HCT116 (cell line): ENCODE results near the gene SELENON. TPM values are rescaled to one million over a fixed set of nuclear protein-coding genes. Genes with fewer than 3 reads are reported as not detected.

Experiments used
- ATAC-seq: fragments of 200-7000 bp; cut with Tn5 transposase; 2 replicates; pipeline ENCODE4 v1.9.1; 2020; ENCODE audit warnings: mild to moderate bottlenecking, moderate library complexity
- BruUV-seq: library from RNA; stranded (reverse); fragments of 400-500 nt; replicated peaks from 2 replicates; lab custom pipeline; 2021; lab: Mats Ljungman, UMichigan
- CTCF ChIA-PET: fragments of 300-600 bp; sonication (Branson Sonifier 250); formaldehyde crosslinking; loops from one replicate; lab custom pipeline; 2021; ENCODE audit warnings: antibody characterized with exemption; lab: Charles Lee
- POLR2A ChIA-PET: fragments of 300-600, 350-600 bp; sonication (Branson Sonifier 250); formaldehyde crosslinking; loops from one replicate; lab custom pipeline; 2021; ENCODE audit warnings: antibody characterized with exemption; lab: Charles Lee
- RAD21 ChIA-PET, 2 experiments: fragments of 300-600 bp; sonication (Branson Sonifier 250); formaldehyde crosslinking; loops; one replicate each; lab custom pipeline; 2023; ENCODE audit warnings: low total read pairs in 2 of 2; ENCODE audit not compliant: uncharacterized antibody in 2 of 2, unreplicated experiment in 2 of 2, low non-redundant PET in 1 of 2; lab: Charles Lee
- DNase-seq: peaks from one replicate; pipeline ENCODE4 v3.0.0-alpha.2; 2010; ENCODE audit warnings: low read depth, low spot score
- H2AFZ ChIP-seq: fragments of 200-600 bp; shearing (Covaris generic), sonication (generic); 2 replicates; pipeline ENCODE4 v1.6.1; 2017; ENCODE audit warnings: low read depth, mixed run types, mixed read lengths, antibody characterized with exemption, low read length; ENCODE audit not compliant: poor library complexity, severe bottlenecking
- H3K27ac ChIP-seq: 2 replicates; pipeline ENCODE4 v1.5.1; 2012; ENCODE audit warnings: low read depth, low read length
- H3K27me3 ChIP-seq: fragments of 200-600 bp; sonication (generic); 2 replicates; pipeline ENCODE4 v1.6.1; 2016; ENCODE audit warnings: mixed run types, low read length, mixed read lengths; ENCODE audit not compliant: insufficient read depth
- H3K36me3 ChIP-seq, 2 experiments: fragments of 200-500 bp in 1 of 2; fragments of 200-600 bp in 1 of 2; sonication (Bioruptor generic) in 1 of 2; sonication (generic) in 1 of 2; 2 replicates each; pipeline versions ENCODE4 v1.5.1 to v1.6.1; 2014 to 2016; ENCODE audit warnings: low read length in 2 of 2, inconsistent platforms in 1 of 2, mixed read lengths in 1 of 2, mixed run types in 1 of 2; ENCODE audit not compliant: insufficient read depth in 2 of 2, control insufficient read depth in 1 of 2
- H3K4me1 ChIP-seq, 2 experiments: fragments of 200-600 bp in 1 of 2; sonication (generic) in 1 of 2; 2 replicates each; pipeline versions ENCODE4 v1.5.1 to v1.6.1; 2012 to 2017; ENCODE audit warnings: low read length in 2 of 2, inconsistent platforms in 1 of 2, mild to moderate bottlenecking in 1 of 2, mixed read lengths in 1 of 2, mixed run types in 1 of 2, moderate library complexity in 1 of 2; ENCODE audit not compliant: insufficient read depth in 2 of 2, control insufficient read depth in 1 of 2
- H3K4me2 ChIP-seq: fragments of 200-600 bp; sonication (generic); 2 replicates; pipeline ENCODE4 v1.6.1; 2017; ENCODE audit warnings: mixed run types, low read length, mixed read lengths
- H3K4me3 ChIP-seq, 2 experiments: fragments of 200-600 bp in 1 of 2; sonication (generic) in 1 of 2; replicated peaks in 1 of 2; 2 replicates each; pipeline ENCODE4 v1.5.1; 2011 to 2016; ENCODE audit warnings: low read length in 2 of 2, control low read depth in 1 of 2, low read depth in 1 of 2, mild to moderate bottlenecking in 1 of 2, mixed read lengths in 1 of 2, mixed run types in 1 of 2
- H3K79me2 ChIP-seq: fragments of 200-600 bp; sonication (generic); 2 replicates; pipeline ENCODE4 v1.6.1; 2017; ENCODE audit warnings: mild to moderate bottlenecking, mixed run types, low read length, moderate library complexity, mixed read lengths; ENCODE audit not compliant: insufficient read depth
- H3K9ac ChIP-seq: fragments of 200-600 bp; sonication (generic); 2 replicates; pipeline ENCODE4 v1.6.1; 2016; ENCODE audit warnings: low read length, mixed read lengths
- H3K9me2 ChIP-seq: fragments of 200-600 bp; sonication (generic), shearing (Covaris generic); 2 replicates; pipeline ENCODE4 v1.6.1; 2017; ENCODE audit warnings: mixed run types, mild to moderate bottlenecking, moderate library complexity; ENCODE audit not compliant: insufficient read depth
- H3K9me3 ChIP-seq, 2 experiments: fragments of 200-500 bp in 1 of 2; fragments of 200-600 bp in 1 of 2; sonication (Bioruptor generic) in 1 of 2; sonication (generic) in 1 of 2; 2 replicates each; pipeline ENCODE4 v1.6.1; 2014 to 2017; ENCODE audit warnings: low read length in 2 of 2, mixed read lengths in 2 of 2, inconsistent platforms in 1 of 2, low read depth in 1 of 2, mild to moderate bottlenecking in 1 of 2, mixed run types in 1 of 2, moderate library complexity in 1 of 2; ENCODE audit not compliant: control insufficient read depth in 1 of 2, insufficient read depth in 1 of 2
- H4K20me1 ChIP-seq: fragments of 200-600 bp; sonication (generic), shearing (Covaris generic); 2 replicates; pipeline ENCODE4 v1.6.1; 2017; ENCODE audit warnings: mixed run types, mild to moderate bottlenecking, moderate library complexity; ENCODE audit not compliant: insufficient read depth
- CEBPB ChIP-seq: IDR thresholded peaks from 2 replicates; pipeline ENCODE4 v1.6.1; 2012; ENCODE audit warnings: low read depth
- EGR1 ChIP-seq: IDR thresholded peaks from 2 replicates; pipeline ENCODE4 v1.6.1; 2012; ENCODE audit warnings: low read depth
- ELF1 ChIP-seq: IDR thresholded peaks from 2 replicates; pipeline ENCODE4 v1.6.1; 2012; ENCODE audit warnings: low read depth, borderline replicate concordance
- EZH2 ChIP-seq: fragments of 200-600 bp; sonication (generic); IDR thresholded peaks from 2 replicates; pipeline ENCODE4 v1.6.1; 2017; ENCODE audit warnings: antibody characterized with exemption, mixed run types
- FOSL1 ChIP-seq: IDR thresholded peaks from 2 replicates; pipeline ENCODE4 v1.6.1; 2012; ENCODE audit warnings: low read depth
- POLR2AphosphoS5 ChIP-seq: IDR thresholded peaks from 2 replicates; pipeline ENCODE4 v1.6.1; 2011; ENCODE audit warnings: mild to moderate bottlenecking, low read depth, low read length, moderate library complexity
- RAD21 ChIP-seq: IDR thresholded peaks from 2 replicates; pipeline ENCODE4 v1.6.1; 2012; ENCODE audit warnings: low read depth, mild to moderate bottlenecking
- SIN3A ChIP-seq: IDR thresholded peaks from 2 replicates; pipeline ENCODE4 v1.6.1; 2012; ENCODE audit warnings: low read depth
- SP1 ChIP-seq: IDR thresholded peaks from 2 replicates; pipeline ENCODE4 v1.6.1; 2012; ENCODE audit warnings: low read depth
- SRF ChIP-seq: IDR thresholded peaks from 2 replicates; pipeline ENCODE4 v1.6.1; 2012; ENCODE audit warnings: low read depth
- TCF7L2 ChIP-seq: IDR thresholded peaks from 2 replicates; pipeline ENCODE4 v1.7.0; 2011; ENCODE audit warnings: borderline replicate concordance, inconsistent platforms; ENCODE audit not compliant: insufficient read depth, insufficient read length; ENCODE audit errors: extremely low read depth
- YY1 ChIP-seq: IDR thresholded peaks from 2 replicates; pipeline ENCODE4 v1.6.1; 2011; ENCODE audit warnings: low read length, low read depth, moderate library complexity, mild to moderate bottlenecking; ENCODE audit not compliant: insufficient replicate concordance; ENCODE audit errors: extremely low read depth
- ZFX ChIP-seq: fragments of 450-650 bp; IDR thresholded peaks from 2 replicates; pipeline ENCODE4 v1.6.1; 2017
- intact Hi-C: fragments of 100-400 bp; cut with micrococcal nuclease; formaldehyde crosslinking; loops from 2 replicates; pipeline ENCODE4 v1.10.0; 2022
- total RNA-seq: library from RNA; stranded (reverse); gene quantifications from one replicate; pipeline ENCODE4 v1.2.1, GENCODE V29; 2021; ENCODE audit not compliant: unreplicated experiment
- TF ChIP-seq, protein P1 (sequence below), 3 experiments: fragments of 200-600 bp in 1 of 3; sonication (generic) in 1 of 3; IDR thresholded peaks in 2 of 3; conservative IDR thresholded peaks in 1 of 3; 2 replicates each; pipeline ENCODE4 v1.5.1; 2012 to 2017; ENCODE audit warnings: low read depth in 2 of 3, low read length in 2 of 3, antibody characterized with exemption in 1 of 3, borderline replicate concordance in 1 of 3, control low read depth in 1 of 3, mild to moderate bottlenecking in 1 of 3, mixed read lengths in 1 of 3, mixed run types in 1 of 3, moderate library complexity in 1 of 3; ENCODE audit not compliant: insufficient read depth in 1 of 3
- TF ChIP-seq, protein P2 (sequence below): IDR thresholded peaks from 2 replicates; pipeline ENCODE4 v1.6.1; 2012; ENCODE audit warnings: low read depth
- TF ChIP-seq, protein P3 (sequence below): IDR thresholded peaks from 2 replicates; pipeline ENCODE4 v1.6.1; 2012

Gene SELENON
- total RNA-seq, 1 experiment from 2014 or later, result 85.1 TPM

DNA sequence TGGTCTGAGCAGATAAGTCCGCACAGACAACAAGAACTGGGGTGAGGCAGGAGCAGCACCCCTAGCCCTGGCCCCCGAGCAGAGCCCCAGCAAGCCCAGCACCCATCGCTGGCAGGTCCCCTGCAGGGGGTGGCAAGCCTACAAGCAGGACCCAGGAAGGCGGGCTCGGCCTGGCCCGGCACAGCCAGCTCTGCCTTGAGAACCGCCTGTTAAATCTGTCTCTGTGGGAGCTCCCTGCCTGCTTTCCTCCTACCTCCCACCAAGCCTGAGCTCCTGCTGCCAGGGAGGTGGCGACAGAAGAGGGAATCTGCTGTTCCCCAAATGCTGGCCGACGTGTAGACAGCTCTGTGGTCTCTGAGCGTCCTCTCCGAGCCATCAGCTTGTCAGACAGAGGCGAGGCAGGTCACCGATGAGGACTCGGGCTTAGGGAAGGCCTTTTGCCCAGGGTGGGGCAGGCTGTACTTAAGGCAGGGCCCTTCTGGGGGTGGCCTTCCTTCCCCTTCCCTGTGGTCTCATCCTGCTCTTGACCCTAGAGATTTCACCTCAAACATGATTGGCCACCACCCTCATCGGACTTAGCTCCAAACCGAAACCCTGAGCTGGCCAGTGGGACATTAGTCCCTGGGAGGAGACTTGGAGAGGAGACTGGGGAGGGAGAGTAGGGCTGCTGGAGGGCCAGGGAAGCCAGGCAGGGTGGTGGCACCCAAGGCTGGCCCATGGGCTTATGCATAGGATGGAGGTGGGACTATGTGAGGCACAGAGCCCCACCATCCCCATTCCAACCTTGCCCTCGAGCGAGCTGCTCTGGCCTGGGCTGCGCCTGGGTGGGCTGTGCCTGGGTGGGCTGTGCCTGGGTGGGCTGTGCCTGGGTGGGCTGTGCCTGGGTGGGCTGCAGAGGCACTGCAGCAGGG lies 7.7 kb downstream of the SELENON start:
- no peak overlapping the region for H3K27ac ChIP-seq
- DNase-seq (no peak), ATAC-seq (no peak)
- no peaks in the 10 kb centered on the region for H3K9me2 ChIP-seq
- RAD21 ChIA-PET, result no interaction called here
- no peaks in the 10 kb centered on the region for H4K20me1 ChIP-seq
- H3K4me2 ChIP-seq, result no peak overlapping the region
- POLR2A ChIA-PET, result no interaction called here
- H3K27me3 ChIP-seq, result no peaks in the 10 kb centered on the region
- intact Hi-C loops, result no loop called here
- no peaks in the 10 kb centered on the region for H3K9me3 ChIP-seq
- no peaks in the 10 kb centered on the region for H3K79me2 ChIP-seq
- CTCF ChIA-PET, result interaction anchor here (0.8 to 1.4 kb wide), 2 partner anchors 10 kb away, joined by 3 to 4 read pairs; no protein-coding TSS in a partner anchor
- H3K9ac ChIP-seq, result no peak overlapping the region
- peaks cover 0 to 4% of the 10 kb centered on the region in 2 experiments; a peak in 1 of 4 replicates for H3K4me1 ChIP-seq
- no peaks in the 10 kb centered on the region; a peak in 1 of 4 replicates for H3K36me3 ChIP-seq
- H3K4me3 ChIP-seq, result no peak overlapping the region
- TF ChIP-seq SIN3A (no peak), SP1 (no peak), TCF7L2 (no peak), SRF (no peak), YY1 (no peak), ELF1 (no peak), CEBPB (no peak), RAD21 (no peak), EZH2 (no peak), ZFX (no peak), EGR1 (no peak), POLR2AphosphoS5 (no peak), FOSL1 (no peak)
- TF ChIP-seq, protein P1, sequence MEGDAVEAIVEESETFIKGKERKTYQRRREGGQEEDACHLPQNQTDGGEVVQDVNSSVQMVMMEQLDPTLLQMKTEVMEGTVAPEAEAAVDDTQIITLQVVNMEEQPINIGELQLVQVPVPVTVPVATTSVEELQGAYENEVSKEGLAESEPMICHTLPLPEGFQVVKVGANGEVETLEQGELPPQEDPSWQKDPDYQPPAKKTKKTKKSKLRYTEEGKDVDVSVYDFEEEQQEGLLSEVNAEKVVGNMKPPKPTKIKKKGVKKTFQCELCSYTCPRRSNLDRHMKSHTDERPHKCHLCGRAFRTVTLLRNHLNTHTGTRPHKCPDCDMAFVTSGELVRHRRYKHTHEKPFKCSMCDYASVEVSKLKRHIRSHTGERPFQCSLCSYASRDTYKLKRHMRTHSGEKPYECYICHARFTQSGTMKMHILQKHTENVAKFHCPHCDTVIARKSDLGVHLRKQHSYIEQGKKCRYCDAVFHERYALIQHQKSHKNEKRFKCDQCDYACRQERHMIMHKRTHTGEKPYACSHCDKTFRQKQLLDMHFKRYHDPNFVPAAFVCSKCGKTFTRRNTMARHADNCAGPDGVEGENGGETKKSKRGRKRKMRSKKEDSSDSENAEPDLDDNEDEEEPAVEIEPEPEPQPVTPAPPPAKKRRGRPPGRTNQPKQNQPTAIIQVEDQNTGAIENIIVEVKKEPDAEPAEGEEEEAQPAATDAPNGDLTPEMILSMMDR (IDR thresholded peaks at IDR 0.05 in 2 of 3, conservative IDR thresholded peaks at IDR 0.05 in 1 of 3; ENCODE audit: borderline replicate concordance in 1 of 3, insufficient read depth in 1 of 3, low read depth in 2 of 3, low read length in 2 of 3), result no peak
- TF ChIP-seq, protein P2, sequence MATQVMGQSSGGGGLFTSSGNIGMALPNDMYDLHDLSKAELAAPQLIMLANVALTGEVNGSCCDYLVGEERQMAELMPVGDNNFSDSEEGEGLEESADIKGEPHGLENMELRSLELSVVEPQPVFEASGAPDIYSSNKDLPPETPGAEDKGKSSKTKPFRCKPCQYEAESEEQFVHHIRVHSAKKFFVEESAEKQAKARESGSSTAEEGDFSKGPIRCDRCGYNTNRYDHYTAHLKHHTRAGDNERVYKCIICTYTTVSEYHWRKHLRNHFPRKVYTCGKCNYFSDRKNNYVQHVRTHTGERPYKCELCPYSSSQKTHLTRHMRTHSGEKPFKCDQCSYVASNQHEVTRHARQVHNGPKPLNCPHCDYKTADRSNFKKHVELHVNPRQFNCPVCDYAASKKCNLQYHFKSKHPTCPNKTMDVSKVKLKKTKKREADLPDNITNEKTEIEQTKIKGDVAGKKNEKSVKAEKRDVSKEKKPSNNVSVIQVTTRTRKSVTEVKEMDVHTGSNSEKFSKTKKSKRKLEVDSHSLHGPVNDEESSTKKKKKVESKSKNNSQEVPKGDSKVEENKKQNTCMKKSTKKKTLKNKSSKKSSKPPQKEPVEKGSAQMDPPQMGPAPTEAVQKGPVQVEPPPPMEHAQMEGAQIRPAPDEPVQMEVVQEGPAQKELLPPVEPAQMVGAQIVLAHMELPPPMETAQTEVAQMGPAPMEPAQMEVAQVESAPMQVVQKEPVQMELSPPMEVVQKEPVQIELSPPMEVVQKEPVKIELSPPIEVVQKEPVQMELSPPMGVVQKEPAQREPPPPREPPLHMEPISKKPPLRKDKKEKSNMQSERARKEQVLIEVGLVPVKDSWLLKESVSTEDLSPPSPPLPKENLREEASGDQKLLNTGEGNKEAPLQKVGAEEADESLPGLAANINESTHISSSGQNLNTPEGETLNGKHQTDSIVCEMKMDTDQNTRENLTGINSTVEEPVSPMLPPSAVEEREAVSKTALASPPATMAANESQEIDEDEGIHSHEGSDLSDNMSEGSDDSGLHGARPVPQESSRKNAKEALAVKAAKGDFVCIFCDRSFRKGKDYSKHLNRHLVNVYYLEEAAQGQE, result no peak
- TF ChIP-seq, protein P3, sequence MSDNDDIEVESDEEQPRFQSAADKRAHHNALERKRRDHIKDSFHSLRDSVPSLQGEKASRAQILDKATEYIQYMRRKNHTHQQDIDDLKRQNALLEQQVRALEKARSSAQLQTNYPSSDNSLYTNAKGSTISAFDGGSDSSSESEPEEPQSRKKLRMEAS, result no peak
- no TSS peak for BruUV-seq
- H2AFZ ChIP-seq, result no peak overlapping the region
